HEK293 (cell line): ENCODE results near the gene IQCB1.
"Not testable (repeated sequence)": the region's sequence is repeated elsewhere in the genome, so short reads cannot be mapped to it uniquely, and the experiment has no call there.

Source experiments
- CTCF ChIA-PET: fragments of 350-600 bp; formaldehyde crosslinking; extraction: SDS; loops from one replicate; lab custom pipeline; 2021; ENCODE audit warnings: antibody characterized with exemption; lab: Yijun Ruan, JAX
- POLR2A ChIA-PET: fragments of 300-600 bp; formaldehyde crosslinking; extraction: SDS; loops from one replicate; lab custom pipeline; 2020; ENCODE audit warnings: antibody characterized with exemption, inconsistent platforms; lab: Yijun Ruan, JAX
- H3K27ac ChIP-seq: fragments of 200-500 bp; sonication (Bioruptor generic); 2 replicates; pipeline ENCODE4 v1.5.1; 2014; ENCODE audit warnings: low read depth, low read length, control low read depth, inconsistent platforms; ENCODE audit errors: extremely low read depth
- H3K36me3 ChIP-seq, 2 experiments: fragments of 200-500 bp in 1 of 2; sonication (Bioruptor generic) in 1 of 2; 1 replicate in 1 of 2; 2 replicates in 1 of 2; pipeline ENCODE4 v1.5.1; 2014 to 2017; ENCODE audit warnings: inconsistent platforms in 2 of 2, low read length in 2 of 2; ENCODE audit not compliant: control insufficient read depth in 2 of 2, insufficient read depth in 1 of 2
- H3K4me1 ChIP-seq: fragments of 200-500 bp; sonication (Bioruptor generic); 2 replicates; pipeline ENCODE4 v1.5.1; 2014; ENCODE audit warnings: mild to moderate bottlenecking, low read length, inconsistent platforms; ENCODE audit not compliant: control insufficient read depth, insufficient read depth
- H3K4me3 ChIP-seq: 2 replicates; pipeline ENCODE4 v1.5.1; 2011; ENCODE audit warnings: low read depth, mild to moderate bottlenecking, control low read depth, low read length, moderate library complexity
- H3K9me3 ChIP-seq: fragments of 200-500 bp; sonication (Bioruptor generic); 2 replicates; pipeline ENCODE4 v1.5.1; 2014; ENCODE audit warnings: low read depth, low read length, inconsistent platforms; ENCODE audit not compliant: control insufficient read depth, insufficient read depth
- BCL11A ChIP-seq: fragments of 450-650 bp; formaldehyde crosslinking; IDR thresholded peaks from 2 replicates; pipeline ENCODE4 v1.5.1; 2016; ENCODE audit warnings: low read depth, missing biosample characterization, missing genetic modification characterization
- BCL11B ChIP-seq: fragments of 450-650 bp; formaldehyde crosslinking; IDR thresholded peaks from 2 replicates; pipeline ENCODE4 v1.5.1; 2016; ENCODE audit warnings: low read depth, missing biosample characterization, missing genetic modification characterization
- EGR2 ChIP-seq: fragments of 450-650 bp; formaldehyde crosslinking; IDR thresholded peaks from 2 replicates; pipeline ENCODE4 v1.5.1; 2016; ENCODE audit warnings: low read depth, missing biosample characterization, missing genetic modification characterization
- KLF9 ChIP-seq: fragments of 450-650 bp; formaldehyde crosslinking; IDR thresholded peaks from 2 replicates; pipeline ENCODE4 v1.5.1; 2016; ENCODE audit warnings: missing biosample characterization, missing genetic modification characterization, low read depth
- REPIN1 ChIP-seq: fragments of 450-650 bp; formaldehyde crosslinking; IDR thresholded peaks from 2 replicates; pipeline ENCODE4 v1.5.1; 2017; ENCODE audit warnings: missing biosample characterization, missing genetic modification characterization, low read depth
- REST ChIP-seq: fragments of 450-650 bp; formaldehyde crosslinking; IDR thresholded peaks from 2 replicates; pipeline ENCODE4 v1.5.1; 2016; ENCODE audit warnings: missing biosample characterization, missing genetic modification characterization
- SP3 ChIP-seq: fragments of 450-650 bp; formaldehyde crosslinking; IDR thresholded peaks from 2 replicates; pipeline ENCODE4 v1.5.1; 2016; ENCODE audit warnings: missing biosample characterization, missing genetic modification characterization
- ZBTB1 ChIP-seq: fragments of 450-650 bp; formaldehyde crosslinking; IDR thresholded peaks from 2 replicates; pipeline ENCODE4 v1.5.1; 2016; ENCODE audit warnings: missing biosample characterization, missing genetic modification characterization
- ZBTB10 ChIP-seq: fragments of 450-650 bp; formaldehyde crosslinking; IDR thresholded peaks from 2 replicates; pipeline ENCODE4 v1.5.1; 2016; ENCODE audit warnings: missing biosample characterization, missing genetic modification characterization
- ZNF138 ChIP-seq: fragments of 450-650 bp; formaldehyde crosslinking; IDR thresholded peaks from 2 replicates; pipeline ENCODE4 v1.5.1; 2016; ENCODE audit warnings: missing biosample characterization, missing genetic modification characterization, borderline replicate concordance
- ZNF146 ChIP-seq: fragments of 450-650 bp; formaldehyde crosslinking; IDR thresholded peaks from 2 replicates; pipeline ENCODE4 v1.5.1; 2016; ENCODE audit warnings: missing biosample characterization, missing genetic modification characterization
- ZNF211 ChIP-seq: fragments of 450-650 bp; formaldehyde crosslinking; IDR thresholded peaks from 2 replicates; pipeline ENCODE4 v1.5.1; 2016; ENCODE audit warnings: low read depth, missing biosample characterization, missing genetic modification characterization
- ZNF214 ChIP-seq: fragments of 450-650 bp; formaldehyde crosslinking; IDR thresholded peaks from 2 replicates; pipeline ENCODE4 v1.5.1; 2017; ENCODE audit warnings: missing biosample characterization, mild to moderate bottlenecking, missing genetic modification characterization, borderline replicate concordance
- ZNF302 ChIP-seq: fragments of 450-650 bp; formaldehyde crosslinking; IDR thresholded peaks from 2 replicates; pipeline ENCODE4 v1.5.1; 2016; ENCODE audit warnings: missing biosample characterization, missing genetic modification characterization, low read depth
- ZNF362 ChIP-seq: fragments of 450-650 bp; formaldehyde crosslinking; IDR thresholded peaks from 2 replicates; pipeline ENCODE4 v1.5.1; 2016; ENCODE audit warnings: missing biosample characterization, missing genetic modification characterization
- ZNF366 ChIP-seq: fragments of 450-650 bp; formaldehyde crosslinking; conservative IDR thresholded peaks from 2 replicates; pipeline ENCODE4 v1.5.1; 2016; ENCODE audit warnings: missing biosample characterization, missing genetic modification characterization
- ZNF449 ChIP-seq: fragments of 450-650 bp; formaldehyde crosslinking; IDR thresholded peaks from 2 replicates; pipeline ENCODE4 v1.5.1; 2017; ENCODE audit warnings: missing biosample characterization, mild to moderate bottlenecking, missing genetic modification characterization, moderate library complexity
- ZNF521 ChIP-seq: fragments of 450-650 bp; formaldehyde crosslinking; IDR thresholded peaks from 2 replicates; pipeline ENCODE4 v1.5.1; 2017; ENCODE audit warnings: missing biosample characterization, mild to moderate bottlenecking, missing genetic modification characterization
- ZNF549 ChIP-seq: fragments of 450-650 bp; IDR thresholded peaks from 2 replicates; pipeline ENCODE4 v1.5.1; 2018; ENCODE audit warnings: missing biosample characterization, missing genetic modification characterization, mild to moderate bottlenecking, inconsistent platforms, moderate library complexity
- ZNF785 ChIP-seq: fragments of 450-650 bp; formaldehyde crosslinking; IDR thresholded peaks from 2 replicates; pipeline ENCODE4 v1.5.1; 2016; ENCODE audit warnings: missing biosample characterization, missing genetic modification characterization
- ZSCAN23 ChIP-seq: fragments of 450-650 bp; formaldehyde crosslinking; IDR thresholded peaks from 2 replicates; pipeline ENCODE4 v1.5.1; 2016; ENCODE audit warnings: missing biosample characterization, missing genetic modification characterization
- ZSCAN30 ChIP-seq: fragments of 450-650 bp; IDR thresholded peaks from 2 replicates; pipeline ENCODE4 v1.5.1; 2018; ENCODE audit warnings: missing biosample characterization, mild to moderate bottlenecking, missing genetic modification characterization, moderate library complexity

IQCB1 gene

GRCh38 chr3:121775095-121775494 is 59.8 kb downstream of the IQCB1 start:
- H3K27ac ChIP-seq, CTCF ChIA-PET, H3K4me1 ChIP-seq, POLR2A ChIA-PET, H3K4me3 ChIP-seq, H3K9me3 ChIP-seq: not testable (repeated sequence)
- peaks cover 27 to 91% of the 10 kb centered on the region in 2 experiments for H3K36me3 ChIP-seq
- peak; percentile 88 for TF ChIP-seq ZNF146

GRCh38 chr3:121769246-121769645 is 65.6 kb downstream of the IQCB1 start:
- POLR2A ChIA-PET, result no interaction called here

GRCh38 chr3:121768452-121768851 is 66.4 kb downstream of the IQCB1 start:
- Histone ChIP-seq H3K4me1 (no peaks in the 10 kb centered on the region), H3K27ac (no peak overlapping the region), H3K9me3 (no peaks in the 10 kb centered on the region), H3K36me3 (peaks cover 10 to 47% of the 10 kb centered on the region in 2 experiments; a peak in 2 of 3 replicates), H3K4me3 (no peak overlapping the region)
- ChIA-PET POLR2A (interaction anchor here (1.5 to 1.7 kb wide), 2 partner anchors 11 to 20 kb away, joined by 3 read pairs; no protein-coding TSS in a partner anchor), CTCF (no interaction called here)
- TF ChIP-seq ZNF138 (tag by site-specific recombination) (no peak), ZSCAN23 (tag by site-specific recombination) (no peak), ZBTB10 (tag by site-specific recombination) (no peak), ZNF211 (no peak), ZNF362 (tag by site-specific recombination) (no peak), REST (no peak), REPIN1 (tag by site-specific recombination) (no peak), ZNF302 (tag by site-specific recombination) (no peak), KLF9 (tag by site-specific recombination) (no peak), ZBTB1 (tag by site-specific recombination) (no peak)

More at GRCh38 chr3:121769246-121769645, 65.6 kb downstream of the IQCB1 start:
- TF ChIP-seq ZNF785 (tag by site-specific recombination), result no peak
- no peak for TF ChIP-seq ZNF549 (tag by site-specific recombination)
- no peak for TF ChIP-seq ZNF214 (tag by site-specific recombination)
- TF ChIP-seq BCL11A, result no peak
- TF ChIP-seq ZNF521 (tag by site-specific recombination), result no peak
- TF ChIP-seq ZSCAN23 (tag by site-specific recombination), result no peak
- TF ChIP-seq BCL11B, result no peak
- no peak for TF ChIP-seq ZNF449 (tag by site-specific recombination)
- no peak for TF ChIP-seq ZSCAN30 (tag by site-specific recombination)
- TF ChIP-seq ZNF366 (tag by site-specific recombination), result no peak
- no peak for TF ChIP-seq EGR2 (tag by site-specific recombination)
- no peak for TF ChIP-seq SP3 (tag by site-specific recombination)
- Histone ChIP-seq H3K9me3 (no peaks in the 10 kb centered on the region), H3K4me3 (no peak overlapping the region), H3K27ac (no peak overlapping the region), H3K36me3 (peaks cover 10 to 54% of the 10 kb centered on the region in 2 experiments; a peak in 2 of 3 replicates), H3K4me1 (no peaks in the 10 kb centered on the region)
- CTCF ChIA-PET, result no interaction called here
